HG02798 (cell line): ENCODE results near the gene DNAH8.

Source experiments
- ATAC-seq: cut with Tn5 transposase; IDR thresholded peaks from one replicate; pipeline ENCODE4 v1.9.1; 2021; ENCODE audit warnings: mild to moderate bottlenecking; ENCODE audit not compliant: unreplicated experiment, poor library complexity

The DNAH8 gene

GRCh38 chr6:38701551-38701950 is 13.6 kb upstream of the DNAH8 start:
- no peak for ATAC-seq

GRCh38 chr6:38702558-38703397 is 12.3 kb upstream of the DNAH8 start, which contains the start of gene GLO1:
Gene GLO1, minus strand, starts transcription at chr6:38703145. Its CDS starts 91 bp downstream, at chr6:38703054.
- peak; percentile 100 for ATAC-seq

- no peak for ATAC-seq
Measured at GRCh38 chr6:38703949-38704590, 11.0 kb upstream of the DNAH8 start.

GRCh38 chr6:38705924-38706323 is 9.2 kb upstream of the DNAH8 start:
- ATAC-seq: no peak

GRCh38 chr6:38708496-38708895 is 6.6 kb upstream of the DNAH8 start:
- no peak for ATAC-seq

- no peak for ATAC-seq
Measured at GRCh38 chr6:38713812-38714211, 1.3 kb upstream of the DNAH8 start.

GRCh38 chr6:38714239-38715015 is 684 bp upstream of the DNAH8 start:
- no peak for ATAC-seq

GRCh38 chr6:38716825-38717224 is 1.7 kb downstream of the DNAH8 start:
- ATAC-seq: no peak

GRCh38 chr6:38719358-38719757 is 4.2 kb downstream of the DNAH8 start:
- ATAC-seq: no peak

GRCh38 chr6:38720295-38720694 is 5.2 kb downstream of the DNAH8 start:
- no peak for ATAC-seq

GRCh38 chr6:38722038-38722437 is 6.9 kb downstream of the DNAH8 start:
- ATAC-seq: no peak

GRCh38 chr6:38722727-38723334 is 7.7 kb downstream of the DNAH8 start:
- ATAC-seq: no peak

- ATAC-seq: no peak
Measured at GRCh38 chr6:38723783-38724182, 8.7 kb downstream of the DNAH8 start.

- no peak for ATAC-seq
Measured at GRCh38 chr6:38724343-38724742, 9.2 kb downstream of the DNAH8 start.

- peak; percentile 45 for ATAC-seq
Measured at GRCh38 chr6:38725414-38726183, 10.5 kb downstream of the DNAH8 start.

- ATAC-seq: no peak
Measured at GRCh38 chr6:38728203-38728602, 13.1 kb downstream of the DNAH8 start.

- no peak for ATAC-seq
Measured at GRCh38 chr6:38730140-38730862, 15.2 kb downstream of the DNAH8 start.

- no peak for ATAC-seq
Measured at GRCh38 chr6:38736951-38737350, 21.8 kb downstream of the DNAH8 start.

GRCh38 chr6:38738261-38738660 is 23.1 kb downstream of the DNAH8 start:
- ATAC-seq: no peak
